Activated CD8-positive, alpha-beta memory T cell treated with anti-CD3 and anti-CD28 coated beads, Interleukin-2, amount 50 U/mL, for 24 hours (primary cell): Measurements from ENCODE around the gene ECHS1.
"Not testable (repeated sequence)": the region's sequence is repeated elsewhere in the genome, so short reads cannot be mapped to it uniquely, and the experiment has no call there.

Source experiments
- DNase-seq: peaks from one replicate; pipeline ENCODE4 v3.0.0-alpha.2; 2020; ENCODE audit errors: extremely low read depth

Gene ECHS1

GRCh38 chr10:133399123-133399601, 26.0 kb upstream of the ECHS1 start:
- DNase-seq: no peak

- DNase-seq: no peak
These were observed 24.8 kb upstream of the ECHS1 start for GRCh38 chr10:133397938-133398337.

- no peak for DNase-seq
These were observed 23.0 kb upstream of the ECHS1 start for GRCh38 chr10:133396035-133396624.

- no peak for DNase-seq
These were observed 21.7 kb upstream of the ECHS1 start for GRCh38 chr10:133394801-133395221.

GRCh38 chr10:133394064-133394663, 21.0 kb upstream of the ECHS1 start, which contains the start of gene MTG1:
Gene MTG1 (plus strand): TSS chr10:133394157. CDS start chr10:133394221, 64 bp downstream.
- peak; percentile 76 for DNase-seq

GRCh38 chr10:133393401-133394063, 20.4 kb upstream of the ECHS1 start:
- DNase-seq: no peak

- no peak for DNase-seq
These were observed 18.8 kb upstream of the ECHS1 start for GRCh38 chr10:133391761-133392518.

- no peak for DNase-seq
These were observed 18.1 kb upstream of the ECHS1 start for GRCh38 chr10:133391249-133391635.

GRCh38 chr10:133390597-133391248, 17.6 kb upstream of the ECHS1 start:
- no peak for DNase-seq

GRCh38 chr10:133388973-133389818, 16.0 kb upstream of the ECHS1 start:
- no peak for DNase-seq

- no peak for DNase-seq
These were observed 15.2 kb upstream of the ECHS1 start for GRCh38 chr10:133388236-133388972.

- not testable (repeated sequence) for DNase-seq
These were observed 13.8 kb upstream of the ECHS1 start for GRCh38 chr10:133386951-133387350.

- DNase-seq: no peak
These were observed 12.1 kb upstream of the ECHS1 start for GRCh38 chr10:133385214-133385613.

GRCh38 chr10:133384071-133384470, 10.9 kb upstream of the ECHS1 start:
- no peak for DNase-seq

- no peak for DNase-seq
These were observed 10.4 kb upstream of the ECHS1 start for GRCh38 chr10:133383551-133383950.

GRCh38 chr10:133381036-133381435, 7.9 kb upstream of the ECHS1 start:
- DNase-seq: no peak

- DNase-seq: no peak
These were observed 6.9 kb upstream of the ECHS1 start for GRCh38 chr10:133379801-133380666.

GRCh38 chr10:133379152-133379800, 6.1 kb upstream of the ECHS1 start, which contains the start of gene PAOX:
Gene PAOX (plus strand): TSS chr10:133379262. CDS start chr10:133379317, 55 bp downstream.
- peak; percentile 25 for DNase-seq
